Muscle of leg (tissue), 11 donors: Measurements from ENCODE around the gene ZBP1. TPM values are rescaled to one million over a fixed set of nuclear protein-coding genes. Genes with fewer than 3 reads are reported as not detected.

Source experiments
- DNase-seq: peaks from one replicate; pipeline ENCODE4 v3.0.0; 2013
- H3K27ac ChIP-seq: one replicate; pipeline ENCODE4 v1.5.1; 2013; ENCODE audit warnings: mild to moderate bottlenecking, low read length, control low read depth
- H3K27me3 ChIP-seq: one replicate; pipeline ENCODE4 v1.6.1; 2013; ENCODE audit warnings: low read length; ENCODE audit not compliant: control insufficient read depth, insufficient read depth
- H3K36me3 ChIP-seq: one replicate; pipeline ENCODE4 v1.6.1; 2013; ENCODE audit warnings: low read length; ENCODE audit not compliant: control insufficient read depth, insufficient read depth
- H3K4me1 ChIP-seq: one replicate; pipeline ENCODE4 v1.6.1; 2013; ENCODE audit warnings: low read length; ENCODE audit not compliant: control insufficient read depth, insufficient read depth
- H3K4me3 ChIP-seq: one replicate; pipeline ENCODE4 v1.5.1; 2013; ENCODE audit warnings: low read length, control low read depth
- H3K9me3 ChIP-seq: replicated peaks from 2 replicates; pipeline ENCODE4 v1.6.1; 2013; ENCODE audit warnings: low read depth, low read length; ENCODE audit not compliant: control insufficient read depth
- WGBS: methylation state at CpG from one replicate; pipeline ENCODE4 v1.1.5; 2013; ENCODE audit warnings: missing lambda C conversion rate; ENCODE audit not compliant: insufficient coverage; 5-methylcytosine and 5-hydroxymethylcytosine counted together
- polyA plus RNA-seq, 8 donors: library from polyadenylated mRNA; unstranded; fragments of 120-200 nt; gene quantifications; one replicate each; pipeline versions ENCODE4 v1.2.1 to v1.2.3, GENCODE V29; 2013; ENCODE audit warnings: inconsistent platforms in 1 of 8, low replicate concordance in 1 of 8; ENCODE audit not compliant: insufficient read length in 8 of 8, insufficient read depth in 1 of 8
- total RNA-seq: library from RNA; stranded (reverse); fragments of 120-200 nt; gene quantifications from one replicate; pipeline ENCODE4 v1.2.4, GENCODE V29; 2013

Gene ZBP1
- total and polyA plus RNA-seq, 9 donors: 0.04 to 0.18 (median 0.11) TPM; not detected in 3

GRCh38 chr20:57652606-57653545 is 32.6 kb upstream of the ZBP1 start:
- peaks cover 7% of the 10 kb centered on the region for H3K4me1 ChIP-seq
- H3K4me3 ChIP-seq: no peak overlapping the region
- H3K9me3 ChIP-seq: no peaks in the 10 kb centered on the region
- H3K27ac ChIP-seq: no peak overlapping the region
- no peaks in the 10 kb centered on the region for H3K27me3 ChIP-seq
- no peak for DNase-seq
- 69% methylated on average over 22 of the region's 28 CpGs for WGBS
- H3K36me3 ChIP-seq: peaks cover 44% of the 10 kb centered on the region

GRCh38 chr20:57651881-57652605 is 31.8 kb upstream of the ZBP1 start:
- WGBS: 89% methylated on average over 42 of the region's 50 CpGs
- DNase-seq: no peak
- Histone ChIP-seq H3K4me3 (no peak overlapping the region), H3K27ac (no peak overlapping the region), H3K4me1 (peaks cover 7% of the 10 kb centered on the region), H3K9me3 (no peaks in the 10 kb centered on the region), H3K27me3 (no peaks in the 10 kb centered on the region), H3K36me3 (peaks cover 36% of the 10 kb centered on the region)

GRCh38 chr20:57650756-57651483 is 30.7 kb upstream of the ZBP1 start:
- Histone ChIP-seq H3K27ac (no peak overlapping the region), H3K27me3 (no peaks in the 10 kb centered on the region), H3K9me3 (no peaks in the 10 kb centered on the region), H3K4me1 (peaks cover 7% of the 10 kb centered on the region), H3K36me3 (peaks cover 32% of the 10 kb centered on the region), H3K4me3 (no peak overlapping the region)
- no peak for DNase-seq
- 77% methylated on average over 12 of the region's 23 CpGs for WGBS

DNA sequence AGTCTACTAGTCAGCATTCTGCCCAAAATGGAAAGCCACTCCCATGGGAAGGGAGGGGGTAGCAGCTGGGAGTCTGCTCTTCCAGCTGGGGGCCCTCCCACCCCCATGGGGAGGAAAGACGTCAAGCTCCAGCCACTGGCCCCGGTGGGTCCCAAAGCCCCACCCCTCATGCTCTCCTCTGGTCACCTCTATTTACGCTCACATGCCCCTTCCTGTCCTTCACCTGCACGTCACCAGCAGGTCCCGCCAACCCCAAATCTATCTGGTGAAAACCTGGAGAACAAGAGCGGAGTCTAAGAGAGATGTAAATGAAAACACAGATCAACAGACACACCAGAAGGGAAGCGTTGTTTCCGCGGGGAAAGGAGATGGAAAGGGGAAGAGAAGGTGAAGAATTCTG is 30.0 kb upstream of the ZBP1 start:
- Histone ChIP-seq H3K4me1 (peaks cover 7% of the 10 kb centered on the region), H3K27me3 (no peaks in the 10 kb centered on the region), H3K36me3 (peaks cover 30% of the 10 kb centered on the region), H3K4me3 (no peak overlapping the region), H3K27ac (no peak overlapping the region), H3K9me3 (peaks cover 1% of the 10 kb centered on the region)
- WGBS: 20% methylated on average over 1 of the region's 9 CpGs
- no peak for DNase-seq

GRCh38 chr20:57649617-57650015 is 29.4 kb upstream of the ZBP1 start:
- Histone ChIP-seq H3K27ac (no peak overlapping the region), H3K9me3 (peaks cover 3% of the 10 kb centered on the region), H3K4me3 (no peak overlapping the region), H3K4me1 (peaks cover 5% of the 10 kb centered on the region), H3K27me3 (no peaks in the 10 kb centered on the region), H3K36me3 (peaks cover 26% of the 10 kb centered on the region)
- no peak for DNase-seq
- 95% methylated on average over 10 of the region's 14 CpGs for WGBS

DNA sequence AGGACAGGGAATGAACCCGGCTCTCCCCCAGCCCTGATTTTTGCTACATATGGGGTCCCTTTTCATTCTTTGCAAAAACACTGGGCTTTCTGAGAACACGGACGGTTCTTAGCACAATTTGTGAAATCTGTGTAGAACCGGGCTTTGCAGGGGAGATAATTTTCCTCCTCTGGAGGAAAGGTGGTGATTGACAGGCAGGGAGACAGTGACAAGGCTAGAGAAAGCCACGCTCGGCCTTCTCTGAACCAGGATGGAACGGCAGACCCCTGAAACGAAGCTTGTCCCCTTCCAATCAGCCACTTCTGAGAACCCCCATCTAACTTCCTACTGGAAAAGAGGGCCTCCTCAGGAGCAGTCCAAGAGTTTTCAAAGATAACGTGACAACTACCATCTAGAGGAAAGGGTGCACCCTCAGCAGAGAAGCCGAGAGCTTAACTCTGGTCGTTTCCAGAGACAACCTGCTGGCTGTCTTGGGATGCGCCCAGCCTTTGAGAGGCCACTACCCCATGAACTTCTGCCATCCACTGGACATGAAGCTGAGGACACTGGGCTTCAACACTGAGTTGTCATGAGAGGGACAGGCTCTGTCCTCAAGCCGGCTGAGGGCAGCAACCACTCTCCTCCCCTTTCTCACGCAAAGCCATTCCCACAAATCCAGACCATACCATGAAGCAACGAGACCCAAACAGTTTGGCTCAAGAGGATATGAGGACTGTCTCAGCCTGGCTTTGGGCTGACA is 28.8 kb upstream of the ZBP1 start:
- peaks cover 2% of the 10 kb centered on the region for H3K4me1 ChIP-seq
- H3K36me3 ChIP-seq: peaks cover 26% of the 10 kb centered on the region
- H3K27me3 ChIP-seq: no peaks in the 10 kb centered on the region
- 92% methylated on average over 11 of the region's 15 CpGs for WGBS
- H3K27ac ChIP-seq: no peak overlapping the region
- peaks cover 3% of the 10 kb centered on the region for H3K9me3 ChIP-seq
- no peak for DNase-seq
- no peak overlapping the region for H3K4me3 ChIP-seq

- peaks cover 26% of the 10 kb centered on the region for H3K36me3 ChIP-seq
- H3K27me3 ChIP-seq: no peaks in the 10 kb centered on the region
- no peak overlapping the region for H3K27ac ChIP-seq
- 70% methylated on average over 12 of the region's 23 CpGs for WGBS
- no peaks in the 10 kb centered on the region for H3K4me1 ChIP-seq
- DNase-seq: no peak
- H3K4me3 ChIP-seq: no peak overlapping the region
- H3K9me3 ChIP-seq: peaks cover 7% of the 10 kb centered on the region
Measured at GRCh38 chr20:57647933-57648785, 27.9 kb upstream of the ZBP1 start.

- Histone ChIP-seq H3K27ac (no peak overlapping the region), H3K4me1 (no peaks in the 10 kb centered on the region), H3K36me3 (peaks cover 17% of the 10 kb centered on the region), H3K9me3 (peaks cover 7% of the 10 kb centered on the region), H3K4me3 (no peak overlapping the region), H3K27me3 (no peaks in the 10 kb centered on the region)
- DNase-seq: no peak
- WGBS: 80% methylated on average over 9 of the region's 12 CpGs
Measured at GRCh38 chr20:57647006-57647932, 27.0 kb upstream of the ZBP1 start.
